ENCODE data around the gene PFDN6. TPM values are rescaled to one million over a fixed set of nuclear protein-coding genes. Genes with fewer than 3 reads are reported as not detected.
A peak's percentile ranks its signal among the peaks of the same experiment; 100 is the strongest.

PFDN6 gene
- total RNA-seq, 3 donors from 2014 or later, result 37.9 to 50.1 (median 40.2) TPM

DNA sequence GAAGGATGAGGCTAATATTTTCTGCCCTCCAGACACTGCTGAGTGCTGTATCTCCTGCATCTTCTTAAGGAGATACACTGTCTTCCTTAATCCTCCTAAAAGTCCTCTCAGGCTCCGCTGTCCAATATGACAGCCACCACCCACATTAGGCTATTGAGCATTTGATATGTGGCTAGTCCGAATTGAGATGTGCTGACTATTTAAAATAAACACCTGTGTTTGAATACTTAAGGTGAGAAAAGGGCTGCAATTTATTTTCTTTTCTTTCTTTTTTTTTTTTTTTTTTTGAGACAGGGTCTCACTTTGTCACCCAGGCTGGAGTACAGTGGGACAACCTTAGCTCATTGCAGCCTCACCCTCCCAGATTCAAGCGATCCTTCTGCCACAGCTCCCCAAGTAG, 12.5 kb downstream of the PFDN6 start:
- DNase-seq (no peak), ATAC-seq (no peak)
- no peak for TF ChIP-seq CTCF (IDR thresholded peaks at IDR 0.05)
- H3K36me3 ChIP-seq (ENCODE audit: low read depth), result peaks cover 5% of the 10 kb centered on the region
- H3K4me3 ChIP-seq, result no peak overlapping the region
- H3K4me1 ChIP-seq (ENCODE audit: low read depth), result peaks cover 17% of the 10 kb centered on the region
- intact Hi-C loops (cut with DNase I, micrococcal nuclease), result no loop called here
- no peaks in the 10 kb centered on the region for H3K9me3 ChIP-seq

DNA sequence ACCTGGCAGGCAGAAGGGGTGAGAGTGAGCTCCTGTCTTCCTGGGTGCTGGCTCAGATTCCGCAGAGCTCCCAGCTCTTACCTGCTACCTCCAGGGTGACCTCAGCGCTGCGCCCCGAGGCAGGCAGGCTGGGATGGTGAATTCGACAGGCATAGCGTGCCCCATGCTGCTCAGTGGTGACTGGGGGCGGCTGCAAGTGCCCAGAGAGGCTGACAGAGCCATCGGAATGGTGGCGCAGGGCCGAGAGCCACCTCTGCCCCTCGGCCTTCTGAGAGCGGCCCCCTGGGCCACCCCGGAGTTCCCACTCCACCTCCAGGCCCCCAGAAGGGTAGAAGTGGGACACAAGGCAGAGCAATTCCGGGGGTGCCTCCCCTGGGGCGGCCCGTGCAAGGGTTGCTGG, 14.8 kb downstream of the PFDN6 start:
- Histone ChIP-seq H3K36me3 (ENCODE audit: low read depth) (peaks cover 5% of the 10 kb centered on the region), H3K4me1 (ENCODE audit: low read depth) (peaks cover 10% of the 10 kb centered on the region), H3K9me3 (no peaks in the 10 kb centered on the region), H3K4me3 (no peak overlapping the region)
- ATAC-seq, result no peak
- no peak for DNase-seq
- intact Hi-C loops (cut with DNase I, micrococcal nuclease), result no loop called here
- no peak for TF ChIP-seq CTCF (IDR thresholded peaks at IDR 0.05)

DNA sequence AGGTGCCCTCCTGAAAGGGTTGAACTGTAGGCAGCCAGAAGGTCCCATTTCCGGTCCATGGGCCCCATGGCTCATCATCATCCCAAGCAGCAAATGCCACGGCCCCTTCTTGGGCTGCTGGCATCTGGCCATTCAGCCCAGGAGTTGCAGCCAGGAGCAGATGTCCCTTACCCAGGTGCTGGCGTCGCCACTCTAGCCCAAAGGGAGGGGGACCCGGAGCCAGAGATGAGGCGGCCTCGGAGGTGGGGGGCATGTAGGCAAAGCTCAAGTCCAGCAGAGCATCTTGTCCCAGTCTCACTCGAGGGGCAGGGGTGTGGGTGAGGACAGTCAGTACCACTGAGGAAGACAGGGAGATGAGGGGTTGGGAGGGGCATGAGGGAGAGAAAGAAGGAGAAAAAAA, 15.7 kb downstream of the PFDN6 start:
- no peaks in the 10 kb centered on the region for H3K9me3 ChIP-seq
- no peak for DNase-seq
- ATAC-seq, result no peak
- intact Hi-C loops (cut with DNase I, micrococcal nuclease), result no loop called here
- H3K4me3 ChIP-seq, result no peak overlapping the region
- H3K36me3 ChIP-seq (ENCODE audit: low read depth), result peaks cover 5% of the 10 kb centered on the region
- no peak for TF ChIP-seq CTCF (IDR thresholded peaks at IDR 0.05)
- peaks cover 6% of the 10 kb centered on the region for H3K4me1 ChIP-seq (ENCODE audit: low read depth)

- Histone ChIP-seq H3K9me3 (no peaks in the 10 kb centered on the region), H3K4me3 (no peak overlapping the region), H3K4me1 (ENCODE audit: low read depth) (no peaks in the 10 kb centered on the region), H3K36me3 (ENCODE audit: low read depth) (peaks cover 5% of the 10 kb centered on the region)
- DNase-seq (no peak), ATAC-seq (no peak)
- intact Hi-C loops (cut with DNase I, micrococcal nuclease), result no loop called here
- TF ChIP-seq CTCF (IDR thresholded peaks at IDR 0.05), result no peak
Measured at GRCh38 chr6:33306356-33306755, 17.0 kb downstream of the PFDN6 start.

DNA sequence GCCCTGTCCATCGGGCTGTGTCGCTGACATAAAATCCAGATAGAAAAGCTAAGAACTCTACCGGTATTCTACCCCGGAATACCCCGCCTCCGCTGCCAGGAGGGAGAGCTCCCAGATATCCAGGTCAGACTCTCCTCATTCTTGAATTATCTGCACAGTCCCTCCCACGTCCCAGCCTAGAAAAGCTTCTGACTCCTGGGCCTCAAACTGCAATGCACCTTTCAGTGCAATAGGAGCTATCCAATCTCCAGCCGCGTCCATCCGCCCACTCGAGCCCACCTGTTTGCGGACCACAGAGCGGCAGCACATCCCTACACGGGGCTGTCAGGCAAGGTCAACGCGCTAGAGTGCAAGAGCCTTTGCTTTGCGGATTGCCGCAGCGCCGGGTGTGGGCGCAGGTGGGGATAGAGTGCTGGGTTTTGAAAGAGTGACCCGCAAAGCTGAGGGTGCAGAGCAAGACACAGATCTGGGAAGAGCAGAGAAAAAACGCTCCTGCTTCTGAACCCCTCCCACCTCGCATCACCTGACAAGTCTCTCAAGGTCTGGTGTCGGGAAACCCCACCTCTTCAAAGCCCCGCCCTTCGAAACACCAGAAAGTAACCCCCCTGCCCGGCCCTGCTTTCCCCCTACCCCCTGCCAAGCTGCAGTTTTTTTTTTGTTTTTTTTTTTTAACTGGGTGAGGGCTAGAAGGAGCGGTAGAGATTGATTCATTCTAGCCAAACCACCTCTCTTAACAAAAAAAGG, 23.1 kb downstream of the PFDN6 start:
- intact Hi-C loops (cut with DNase I, micrococcal nuclease), result no loop called here
- no peaks in the 10 kb centered on the region for H3K9me3 ChIP-seq
- ATAC-seq (peak; percentile 56), DNase-seq (peak; percentile 77 to 94 (median 87))
- H3K36me3 ChIP-seq (ENCODE audit: low read depth), result no peaks in the 10 kb centered on the region
- peak overlapping the region; percentile 62 for H3K4me3 ChIP-seq
- H3K4me1 ChIP-seq (ENCODE audit: low read depth), result peaks cover 21% of the 10 kb centered on the region
- no peak for TF ChIP-seq CTCF (IDR thresholded peaks at IDR 0.05)
